Activated T-cell treated with anti-CD3 and anti-CD28 coated beads, Interleukin-2, amount 50 U/mL, for 48 hours (primary cell): ENCODE results near the gene ADCY1.
"Not testable (repeated sequence)": the region's sequence is repeated elsewhere in the genome, so short reads cannot be mapped to it uniquely, and the experiment has no call there.

Experiments
- DNase-seq, 2 experiments: peaks; one replicate each; pipeline ENCODE4 v3.0.0-alpha.2; 2020

Gene ADCY1

GRCh38 chr7:45715471-45716352 lies 141.5 kb downstream of the ADCY1 start:
- DNase-seq, result no peak

DNA sequence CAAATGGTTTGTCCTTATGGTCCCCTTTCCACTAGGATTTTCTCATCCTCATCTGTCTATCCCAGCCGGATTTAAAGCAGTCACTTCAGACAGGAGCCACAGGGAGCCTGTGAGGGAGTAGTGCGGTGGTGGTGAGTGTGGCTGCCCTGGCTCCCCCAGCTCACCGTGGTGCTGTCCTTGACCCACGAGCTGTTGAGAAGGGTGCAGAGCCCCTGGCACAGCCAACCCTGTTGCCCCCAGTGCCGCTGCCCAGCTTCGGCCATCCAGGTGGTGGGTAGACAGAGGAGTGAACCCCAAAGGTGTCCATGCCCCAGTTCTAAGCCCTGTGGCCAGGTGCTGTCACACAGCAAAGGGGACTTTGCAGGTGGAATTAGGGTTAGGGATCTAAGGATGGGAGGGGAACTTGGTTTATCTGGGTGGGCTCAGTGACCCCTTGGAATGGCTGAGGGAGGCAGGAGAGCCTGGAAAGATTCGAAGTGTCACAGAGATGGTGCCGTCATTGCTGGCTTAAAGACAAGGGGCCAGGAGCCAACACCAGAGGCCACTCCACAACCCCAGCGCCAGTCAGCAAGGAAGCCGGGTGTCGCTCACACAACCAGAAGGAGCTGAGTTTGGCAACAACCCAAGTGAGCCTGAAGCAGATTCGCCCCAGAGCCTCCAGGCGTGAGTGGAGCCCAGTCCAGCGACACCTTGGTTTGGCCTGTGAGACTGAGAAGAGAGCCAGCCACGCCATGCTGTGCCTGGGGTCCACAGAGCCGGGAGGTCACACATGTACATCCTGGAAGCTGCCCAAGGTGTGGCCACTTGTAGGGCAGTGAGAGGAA lies 142.4 kb downstream of the ADCY1 start:
- no peak for DNase-seq

DNA sequence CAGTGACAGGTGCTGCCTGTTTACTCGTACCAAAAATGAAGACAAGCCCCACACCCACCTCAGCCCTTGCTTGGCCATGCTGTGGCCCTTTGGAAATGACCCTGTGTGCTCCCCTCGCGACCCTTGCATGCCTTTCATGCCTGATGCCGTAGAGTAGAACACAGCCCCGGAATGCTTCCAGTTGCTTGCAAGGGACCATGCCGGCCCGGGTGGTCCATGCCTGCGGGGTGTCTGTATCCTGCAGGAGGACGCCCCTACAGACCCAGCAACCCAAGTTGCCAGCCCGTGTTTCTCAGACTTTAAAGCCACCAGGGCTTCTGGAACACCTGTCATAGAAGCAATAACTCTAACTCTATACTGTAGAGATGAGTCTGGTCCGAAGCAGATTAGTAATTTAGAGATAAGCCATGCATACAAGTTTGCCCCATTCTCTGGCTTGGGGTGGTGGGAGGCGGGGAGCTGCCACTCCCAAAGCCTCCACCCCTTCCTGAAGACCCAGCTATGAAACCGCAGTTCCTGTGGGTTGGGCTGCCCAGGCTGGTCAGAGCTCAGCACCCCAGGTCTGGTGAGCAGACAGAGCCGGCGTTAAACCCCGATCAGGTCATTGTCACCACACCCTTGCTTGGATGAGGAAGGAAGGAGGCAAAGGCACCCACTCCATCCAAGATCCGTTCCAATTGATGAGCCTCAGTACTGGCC lies 143.5 kb downstream of the ADCY1 start:
- DNase-seq, result no peak

GRCh38 chr7:45718464-45719330 lies 144.5 kb downstream of the ADCY1 start:
- DNase-seq, result no peak

- DNase-seq, result no peak
These were observed 146.8 kb downstream of the ADCY1 start for GRCh38 chr7:45720989-45721388.

GRCh38 chr7:45721686-45722598 lies 147.8 kb downstream of the ADCY1 start:
- DNase-seq, result no peak

- DNase-seq, result not testable (repeated sequence)
These were observed 151.1 kb downstream of the ADCY1 start for GRCh38 chr7:45725231-45725630.

- no peak for DNase-seq
These were observed 152.7 kb downstream of the ADCY1 start for GRCh38 chr7:45726883-45727282.

GRCh38 chr7:45731692-45732443 lies 157.7 kb downstream of the ADCY1 start:
- DNase-seq, result not testable (repeated sequence)

DNA sequence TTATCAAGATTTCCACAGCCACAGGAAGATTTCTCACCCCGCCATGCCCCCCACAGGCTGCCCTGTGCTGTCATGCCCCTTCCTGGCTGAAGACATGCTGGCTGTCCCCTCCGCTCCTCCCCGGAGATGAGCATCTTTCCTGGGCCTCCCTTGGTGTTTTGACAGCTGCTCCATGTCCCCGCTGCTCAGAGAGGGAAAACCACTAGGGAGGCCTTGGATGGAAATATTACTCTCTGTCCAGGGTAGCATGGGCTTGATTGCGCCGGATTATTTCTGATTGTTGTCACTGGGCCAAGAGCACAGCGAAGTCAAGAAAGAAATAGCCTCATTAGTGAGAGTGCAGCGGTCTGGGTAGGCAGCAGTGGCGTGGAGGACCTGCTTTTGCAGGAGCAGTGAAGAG lies 164.8 kb downstream of the ADCY1 start:
- DNase-seq, result not testable (repeated sequence)

DNA sequence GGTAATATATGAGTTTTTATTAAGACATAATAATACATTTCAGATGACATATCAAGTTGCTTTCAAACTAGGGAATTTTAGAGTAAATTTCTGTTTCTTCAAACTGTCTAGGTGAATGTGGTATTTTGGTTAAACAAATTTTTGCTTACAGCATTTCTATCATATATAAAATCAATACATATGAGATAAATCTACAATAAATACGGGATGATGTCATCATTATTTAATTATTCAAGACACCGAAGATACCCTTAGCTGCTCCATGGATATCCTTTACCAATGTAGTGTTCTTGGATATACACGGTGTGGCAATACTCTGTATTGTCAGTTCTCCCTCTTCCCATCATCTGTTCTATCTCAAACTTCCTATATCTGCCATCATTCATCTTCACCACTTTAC lies 166.4 kb downstream of the ADCY1 start:
- not testable (repeated sequence) for DNase-seq

GRCh38 chr7:45748976-45749375 lies 174.8 kb downstream of the ADCY1 start:
- DNase-seq, result not testable (repeated sequence)

GRCh38 chr7:45751352-45751751 lies 177.2 kb downstream of the ADCY1 start:
- DNase-seq, result not testable (repeated sequence)

- DNase-seq, result not testable (repeated sequence)
These were observed 182.2 kb downstream of the ADCY1 start for GRCh38 chr7:45756333-45756732.

- not testable (repeated sequence) for DNase-seq
These were observed 182.6 kb downstream of the ADCY1 start for GRCh38 chr7:45756757-45757156.

DNA sequence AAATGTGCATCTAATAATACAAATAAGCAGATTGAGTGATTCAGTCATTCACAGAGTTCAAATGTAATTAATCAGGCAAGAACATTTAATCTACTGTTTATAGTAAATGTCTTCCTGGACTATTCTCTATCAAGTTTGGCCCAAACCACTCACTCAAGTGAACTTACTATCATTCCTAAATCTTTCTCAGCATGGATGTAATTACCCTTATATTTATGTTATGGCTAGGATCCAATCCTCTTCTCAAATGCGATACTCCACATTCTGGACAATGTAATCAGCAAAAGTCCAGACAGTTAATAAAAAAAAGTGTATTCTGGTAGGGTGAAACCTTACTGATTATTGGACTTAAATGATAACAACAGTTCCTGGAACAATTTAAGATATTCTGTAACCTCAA lies 185.3 kb downstream of the ADCY1 start:
- DNase-seq, result not testable (repeated sequence)

- DNase-seq, result not testable (repeated sequence)
These were observed 187.5 kb downstream of the ADCY1 start for GRCh38 chr7:45761545-45762205.

GRCh38 chr7:45762225-45762994 lies 188.2 kb downstream of the ADCY1 start:
- DNase-seq, result not testable (repeated sequence)
